H1 (cell line): ENCODE results near the gene SLC9A7. TPM values are rescaled to one million over a fixed set of nuclear protein-coding genes. Genes with fewer than 3 reads are reported as not detected.

ENCODE experiments used
- CTCF ChIA-PET: fragments of 300-600 bp; sonication (Branson Sonifier 250); formaldehyde crosslinking; loops from one replicate; lab custom pipeline; 2021; ENCODE audit not compliant: partially characterized antibody; lab: Charles Lee
- POLR2A ChIA-PET: fragments of 300-600 bp; sonication (Branson Sonifier 250); formaldehyde crosslinking; loops from one replicate; lab custom pipeline; 2021; ENCODE audit warnings: inconsistent platforms; ENCODE audit not compliant: partially characterized antibody; lab: Charles Lee
- DNase-seq, 2 experiments: peaks; one replicate each; pipeline versions ENCODE4 v3.0.0 to v3.0.0-alpha.2; 2010 to 2022; ENCODE audit warnings: low spot score in 2 of 2, low read depth in 1 of 2, mixed read lengths in 1 of 2
- FAIRE-seq: peaks from 2 replicates; lab custom pipeline; 2011; peaks lifted over from hg19 to GRCh38; lab: Jason Lieb, UNC
- H2AFZ ChIP-seq: 2 replicates; pipeline ENCODE4 v1.8.1; 2012; ENCODE audit warnings: low read length, inconsistent platforms
- H2AK5ac ChIP-seq: 2 replicates; pipeline ENCODE4 v1.6.1; 2013; ENCODE audit warnings: low read depth, low read length
- H2BK120ac ChIP-seq: replicated peaks from 2 replicates; pipeline ENCODE3; 2013; ENCODE audit warnings: low read depth, low read length, inconsistent platforms
- H2BK12ac ChIP-seq: 2 replicates; pipeline ENCODE4 v1.6.1; 2013; ENCODE audit warnings: low read depth, low read length
- H2BK15ac ChIP-seq: 2 replicates; pipeline ENCODE4 v1.6.1; 2013; ENCODE audit warnings: low read length
- H2BK20ac ChIP-seq: 2 replicates; pipeline ENCODE4 v1.6.1; 2013; ENCODE audit warnings: low read length
- H2BK5ac ChIP-seq: 2 replicates; pipeline ENCODE4 v1.6.1; 2013; ENCODE audit warnings: low read depth, low read length
- H3K14ac ChIP-seq: 2 replicates; pipeline ENCODE4 v1.6.1; 2013; ENCODE audit warnings: inconsistent platforms; ENCODE audit not compliant: insufficient read length
- H3K18ac ChIP-seq: 2 replicates; pipeline ENCODE4 v1.6.1; 2013; ENCODE audit warnings: low read length; ENCODE audit errors: extremely low read depth
- H3K23ac ChIP-seq: 2 replicates; pipeline ENCODE4 v1.6.1; 2013; ENCODE audit warnings: inconsistent platforms; ENCODE audit not compliant: insufficient read length
- H3K23me2 ChIP-seq: 2 replicates; pipeline ENCODE4 v1.6.1; 2013; ENCODE audit warnings: low read depth, low read length
- H3K27ac ChIP-seq: 2 replicates; pipeline ENCODE4 v1.6.1; 2011; ENCODE audit warnings: low read depth, low read length, inconsistent platforms
- H3K27me3 ChIP-seq, 4 experiments: replicated peaks in 1 of 4; 1 replicate in 1 of 4; 2 replicates in 3 of 4; pipeline versions ENCODE4 v1.6.1 to v1.8.1; 2011 to 2013; ENCODE audit warnings: low read length in 3 of 4, mild to moderate bottlenecking in 3 of 4, inconsistent platforms in 2 of 4, mixed read lengths in 2 of 4, moderate library complexity in 1 of 4; ENCODE audit not compliant: control insufficient read depth in 3 of 4, insufficient read depth in 3 of 4; ENCODE audit errors: extremely low read depth in 1 of 4
- H3K36me3 ChIP-seq, 4 experiments: 2 replicates each; pipeline versions ENCODE4 v1.6.1 to v1.8.1; 2011 to 2013; ENCODE audit warnings: mild to moderate bottlenecking in 4 of 4, low read length in 3 of 4, moderate library complexity in 2 of 4, control low read depth in 1 of 4, inconsistent platforms in 1 of 4; ENCODE audit not compliant: insufficient read depth in 4 of 4, control insufficient read depth in 2 of 4
- H3K4ac ChIP-seq: replicated peaks from 2 replicates; pipeline ENCODE3; 2013; ENCODE audit warnings: low read length, low read depth, mixed read lengths, inconsistent platforms; ENCODE audit not compliant: insufficient read length
- H3K4me1 ChIP-seq, 4 experiments: replicated peaks in 1 of 4; 1 replicate in 1 of 4; 2 replicates in 3 of 4; pipeline versions ENCODE4 v1.6.1 to v1.8.1; 2011 to 2013; ENCODE audit warnings: low read length in 3 of 4, inconsistent platforms in 2 of 4, mixed read lengths in 1 of 4; ENCODE audit not compliant: insufficient read depth in 4 of 4, control insufficient read depth in 3 of 4
- H3K4me2 ChIP-seq, 2 experiments: 2 replicates each; pipeline versions ENCODE4 v1.6.1 to v1.8.1; 2011 to 2013; ENCODE audit warnings: low read depth in 2 of 2, low read length in 2 of 2, control low read depth in 1 of 2, inconsistent platforms in 1 of 2, mild to moderate bottlenecking in 1 of 2; ENCODE audit not compliant: insufficient read depth in 1 of 2
- H3K4me3 ChIP-seq, 4 experiments: fragments of 200-600, 300-600 bp in 1 of 4; sonication (generic), shearing (Covaris generic), sonication (Bioruptor Twin) in 1 of 4; 2 replicates each; pipeline versions ENCODE4 v1.5.1 to v1.8.1; 2011 to 2016; ENCODE audit warnings: low read length in 4 of 4, low read depth in 3 of 4, control low read depth in 2 of 4, inconsistent platforms in 2 of 4, mild to moderate bottlenecking in 2 of 4, mixed read lengths in 1 of 4, moderate library complexity in 1 of 4; ENCODE audit not compliant: insufficient read depth in 2 of 4; ENCODE audit errors: extremely low read depth in 1 of 4
- H3K56ac ChIP-seq: replicated peaks from 2 replicates; pipeline ENCODE3; 2013; ENCODE audit warnings: low read depth, mild to moderate bottlenecking, mixed read lengths, low read length, inconsistent platforms; ENCODE audit not compliant: insufficient read length
- H3K79me1 ChIP-seq: 2 replicates; pipeline ENCODE4 v1.6.1; 2013; ENCODE audit warnings: low read depth, low read length, control low read depth
- H3K79me2 ChIP-seq, 2 experiments: 2 replicates each; pipeline versions ENCODE4 v1.6.1 to v1.8.1; 2012 to 2013; ENCODE audit warnings: low read length in 2 of 2, mild to moderate bottlenecking in 2 of 2, inconsistent platforms in 1 of 2; ENCODE audit not compliant: insufficient read depth in 2 of 2, control insufficient read depth in 1 of 2
- H3K9ac ChIP-seq, 4 experiments: replicated peaks in 1 of 4; 1 replicate in 1 of 4; 2 replicates in 3 of 4; pipeline versions ENCODE4 v1.6.1 to v1.8.1; 2011 to 2013; ENCODE audit warnings: low read depth in 3 of 4, low read length in 3 of 4, control low read depth in 2 of 4, mild to moderate bottlenecking in 2 of 4, moderate library complexity in 2 of 4, inconsistent platforms in 1 of 4; ENCODE audit errors: extremely low read depth in 1 of 4
- H3K9me3 ChIP-seq, 2 experiments: 2 replicates each; pipeline versions ENCODE4 v1.6.1 to v1.8.1; 2012 to 2013; ENCODE audit warnings: mild to moderate bottlenecking in 2 of 2, moderate library complexity in 2 of 2, control low read depth in 1 of 2, inconsistent platforms in 1 of 2, low read depth in 1 of 2, low read length in 1 of 2, mixed read lengths in 1 of 2; ENCODE audit not compliant: insufficient read depth in 2 of 2
- H4K20me1 ChIP-seq, 2 experiments: replicated peaks in 1 of 2; 2 replicates each; pipeline versions ENCODE3 to v1.8.1; 2011 to 2013; ENCODE audit warnings: inconsistent platforms in 2 of 2, low read length in 2 of 2, mild to moderate bottlenecking in 1 of 2; ENCODE audit not compliant: insufficient read depth in 2 of 2, control insufficient read depth in 1 of 2
- H4K5ac ChIP-seq: 2 replicates; pipeline ENCODE4 v1.6.1; 2013; ENCODE audit warnings: low read length, low read depth, mixed read lengths, inconsistent platforms; ENCODE audit not compliant: insufficient read length
- H4K8ac ChIP-seq: 2 replicates; pipeline ENCODE4 v1.8.0; 2013; ENCODE audit warnings: mild to moderate bottlenecking, moderate library complexity, low read length, inconsistent platforms; ENCODE audit not compliant: insufficient read depth; ENCODE audit errors: extremely low read depth
- H4K91ac ChIP-seq: replicated peaks from 2 replicates; pipeline ENCODE3; 2013; ENCODE audit warnings: low read length, mixed read lengths, inconsistent platforms; ENCODE audit not compliant: insufficient read length
- CHD1 ChIP-seq: IDR thresholded peaks from 2 replicates; pipeline ENCODE4 v1.6.1; 2012; ENCODE audit warnings: low read depth, low read length, improper control_type of control experiment
- CREB1 ChIP-seq: IDR thresholded peaks from 2 replicates; pipeline ENCODE4 v1.6.1; 2012; ENCODE audit warnings: inconsistent platforms
- SIX5 ChIP-seq: IDR thresholded peaks from 2 replicates; pipeline ENCODE4 v1.6.1; 2011; ENCODE audit warnings: mild to moderate bottlenecking, low read depth, low read length
- SP2 ChIP-seq: IDR thresholded peaks from 2 replicates; pipeline ENCODE4 v1.6.1; 2012; ENCODE audit warnings: mild to moderate bottlenecking, low read length, inconsistent platforms
- TBP ChIP-seq: IDR thresholded peaks from 2 replicates; pipeline ENCODE4 v1.6.1; 2011; ENCODE audit warnings: low read depth, low read length, improper control_type of control experiment
- TCF12 ChIP-seq: IDR thresholded peaks from 2 replicates; pipeline ENCODE4 v1.6.1; 2011; ENCODE audit warnings: low read depth, mild to moderate bottlenecking, low read length
- TEAD4 ChIP-seq: IDR thresholded peaks from 2 replicates; pipeline ENCODE4 v1.6.1; 2012; ENCODE audit warnings: low read depth, low read length, inconsistent platforms, mixed read lengths
- WGBS, 2 experiments: shearing (Covaris generic) in 1 of 2; methylation state at CpG; one replicate each; pipeline versions ENCODE4 v1.1.6 to v1.1.7; 2013 to 2015; ENCODE audit warnings: low lambda C conversion rate in 2 of 2, mixed read lengths in 2 of 2, inconsistent platforms in 1 of 2, low coverage in 1 of 2, missing lambda C conversion rate in 1 of 2; ENCODE audit not compliant: insufficient replicate concordance in 2 of 2, insufficient coverage in 1 of 2, insufficient read length in 1 of 2; ENCODE audit errors: extremely low coverage in 1 of 2, missing lambda C conversion rate in 1 of 2; 5-methylcytosine and 5-hydroxymethylcytosine counted together
- polyA plus RNA-seq, 7 experiments: library from polyadenylated mRNA; depleted of rRNA in 3 of 7; stranded (reverse) in 5 of 7; unstranded in 2 of 7; fragments of >200 nt in 5 of 7; fragments of 200-250 nt in 2 of 7; gene quantifications; 1 replicate in 5 of 7; 2 replicates in 1 of 7; 4 replicates in 1 of 7; pipeline versions ENCODE4 v1.2.1 to v1.2.3, GENCODE V29; 2011 to 2013; ENCODE audit warnings: missing spikeins in 2 of 7, mixed read lengths in 2 of 7
- total RNA-seq: library from RNA; stranded (reverse); fragmentation: NEBNext Ultra II Directional; extraction: Animal tissue kit (Norgen Biotek cat#: 25700); gene quantifications from 2 replicates; pipeline ENCODE4 v1.2.1, GENCODE V29; 2021
- TF ChIP-seq, protein P1 (sequence below): IDR thresholded peaks from 2 replicates; pipeline ENCODE4 v1.6.1; 2012; ENCODE audit warnings: inconsistent platforms
- TF ChIP-seq, protein P2 (sequence below), 3 experiments: IDR thresholded peaks; 1 replicate in 2 of 3; 2 replicates in 1 of 3; pipeline versions ENCODE4 v1.5.1 to v1.6.1; 2011; ENCODE audit warnings: low read length in 3 of 3, mild to moderate bottlenecking in 3 of 3, inconsistent platforms in 2 of 3, low read depth in 1 of 3, moderate library complexity in 1 of 3; ENCODE audit not compliant: insufficient read depth in 1 of 3; ENCODE audit errors: control extremely low read depth in 1 of 3
- TF ChIP-seq, protein P3 (sequence below): IDR thresholded peaks from 2 replicates; pipeline ENCODE4 v1.6.1; 2012; ENCODE audit warnings: low read length, inconsistent platforms

Gene SLC9A7
- total and polyA plus RNA-seq, 2 of the 8 experiments (the other 6 are each of a cell fraction or from before 2014, with no cell fraction given) = 6.7 to 17.2 TPM

DNA sequence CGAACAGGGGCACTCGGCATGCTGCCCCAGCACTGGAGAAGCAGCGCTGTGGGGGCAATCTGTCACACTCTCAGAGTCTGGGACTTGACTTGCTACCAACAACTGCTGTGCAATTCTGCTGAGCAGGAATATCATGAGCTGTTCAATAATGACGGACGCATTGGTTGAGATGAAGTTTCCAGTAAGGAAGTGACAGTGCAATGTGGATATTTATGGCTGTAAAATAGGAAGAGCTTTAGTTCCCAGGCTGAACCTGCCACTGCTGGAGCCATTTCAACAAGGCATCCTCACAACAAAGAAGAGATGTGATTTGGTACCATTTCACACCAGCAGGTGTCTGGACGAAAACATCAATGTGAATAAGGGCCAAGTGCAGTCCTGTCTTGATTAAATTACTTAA, 161.1 kb downstream of the SLC9A7 start:
- no peak overlapping the region for H3K14ac ChIP-seq
- no peak overlapping the region for H2AFZ ChIP-seq
- H3K23me2 ChIP-seq = no peaks in the 10 kb centered on the region
- H3K79me1 ChIP-seq = no peaks in the 10 kb centered on the region
- DNase-seq (no peak), FAIRE-seq (no peak)
- H4K5ac ChIP-seq = no peak overlapping the region
- H2BK20ac ChIP-seq = no peak overlapping the region
- peaks cover 0 to 2% (median 0%) of the 10 kb centered on the region in 4 experiments; a peak in 2 of 8 replicates for H3K36me3 ChIP-seq
- no peaks in the 10 kb centered on the region for H3K27me3 ChIP-seq
- H4K20me1 ChIP-seq = no peaks in the 10 kb centered on the region
- no peak overlapping the region for H3K4me3 ChIP-seq
- no peaks in the 10 kb centered on the region for H3K9me3 ChIP-seq
- ChIA-PET CTCF (interaction anchor here (1.6 to 2.0 kb wide), 2 partner anchors 11 to 45 kb away, joined by 4 to 6 read pairs; no protein-coding TSS in a partner anchor), POLR2A (interaction anchor here (1.2 kb wide), 1 partner anchor 13 kb away, joined by 3 read pairs; no protein-coding TSS in a partner anchor)
- H2AK5ac ChIP-seq = no peak overlapping the region
- WGBS, 2 experiments = 86% methylated on average over 6 of the region's 6 CpGs; no CpG with 5 or more reads in 1 of the 2 experiments
- H3K27ac ChIP-seq = no peak overlapping the region
- no peaks in the 10 kb centered on the region for H3K4me1 ChIP-seq
- H3K4ac ChIP-seq = no peak overlapping the region
- H3K23ac ChIP-seq = no peak overlapping the region
- H3K56ac ChIP-seq = no peak overlapping the region
- H2BK5ac ChIP-seq = no peak overlapping the region
- H4K8ac ChIP-seq = no peak overlapping the region
- no peak overlapping the region for H2BK120ac ChIP-seq
- H3K9ac ChIP-seq = no peak overlapping the region
- H4K91ac ChIP-seq = no peak overlapping the region
- H3K4me2 ChIP-seq = no peak overlapping the region
- H2BK12ac ChIP-seq = no peak overlapping the region
- H2BK15ac ChIP-seq = no peak overlapping the region
- no peak overlapping the region for H3K18ac ChIP-seq
- H3K79me2 ChIP-seq = peaks cover 0 to 28% of the 10 kb centered on the region in 2 experiments; a peak in 2 of 4 replicates
- TF ChIP-seq, protein P1, sequence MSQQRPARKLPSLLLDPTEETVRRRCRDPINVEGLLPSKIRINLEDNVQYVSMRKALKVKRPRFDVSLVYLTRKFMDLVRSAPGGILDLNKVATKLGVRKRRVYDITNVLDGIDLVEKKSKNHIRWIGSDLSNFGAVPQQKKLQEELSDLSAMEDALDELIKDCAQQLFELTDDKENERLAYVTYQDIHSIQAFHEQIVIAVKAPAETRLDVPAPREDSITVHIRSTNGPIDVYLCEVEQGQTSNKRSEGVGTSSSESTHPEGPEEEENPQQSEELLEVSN = no peak
- TF ChIP-seq CHD1 (no peak), CREB1 (no peak), TEAD4 (no peak), TCF12 (no peak), TBP (no peak), SIX5 (no peak), SP2 (no peak)
- TF ChIP-seq, protein P2, sequence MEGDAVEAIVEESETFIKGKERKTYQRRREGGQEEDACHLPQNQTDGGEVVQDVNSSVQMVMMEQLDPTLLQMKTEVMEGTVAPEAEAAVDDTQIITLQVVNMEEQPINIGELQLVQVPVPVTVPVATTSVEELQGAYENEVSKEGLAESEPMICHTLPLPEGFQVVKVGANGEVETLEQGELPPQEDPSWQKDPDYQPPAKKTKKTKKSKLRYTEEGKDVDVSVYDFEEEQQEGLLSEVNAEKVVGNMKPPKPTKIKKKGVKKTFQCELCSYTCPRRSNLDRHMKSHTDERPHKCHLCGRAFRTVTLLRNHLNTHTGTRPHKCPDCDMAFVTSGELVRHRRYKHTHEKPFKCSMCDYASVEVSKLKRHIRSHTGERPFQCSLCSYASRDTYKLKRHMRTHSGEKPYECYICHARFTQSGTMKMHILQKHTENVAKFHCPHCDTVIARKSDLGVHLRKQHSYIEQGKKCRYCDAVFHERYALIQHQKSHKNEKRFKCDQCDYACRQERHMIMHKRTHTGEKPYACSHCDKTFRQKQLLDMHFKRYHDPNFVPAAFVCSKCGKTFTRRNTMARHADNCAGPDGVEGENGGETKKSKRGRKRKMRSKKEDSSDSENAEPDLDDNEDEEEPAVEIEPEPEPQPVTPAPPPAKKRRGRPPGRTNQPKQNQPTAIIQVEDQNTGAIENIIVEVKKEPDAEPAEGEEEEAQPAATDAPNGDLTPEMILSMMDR (IDR thresholded peaks at IDR 0.05; ENCODE audit: control extremely low read depth in 1 of 3, insufficient read depth in 1 of 3, low read depth in 1 of 3, low read length in 3 of 3) = no peak
- TF ChIP-seq, protein P3, sequence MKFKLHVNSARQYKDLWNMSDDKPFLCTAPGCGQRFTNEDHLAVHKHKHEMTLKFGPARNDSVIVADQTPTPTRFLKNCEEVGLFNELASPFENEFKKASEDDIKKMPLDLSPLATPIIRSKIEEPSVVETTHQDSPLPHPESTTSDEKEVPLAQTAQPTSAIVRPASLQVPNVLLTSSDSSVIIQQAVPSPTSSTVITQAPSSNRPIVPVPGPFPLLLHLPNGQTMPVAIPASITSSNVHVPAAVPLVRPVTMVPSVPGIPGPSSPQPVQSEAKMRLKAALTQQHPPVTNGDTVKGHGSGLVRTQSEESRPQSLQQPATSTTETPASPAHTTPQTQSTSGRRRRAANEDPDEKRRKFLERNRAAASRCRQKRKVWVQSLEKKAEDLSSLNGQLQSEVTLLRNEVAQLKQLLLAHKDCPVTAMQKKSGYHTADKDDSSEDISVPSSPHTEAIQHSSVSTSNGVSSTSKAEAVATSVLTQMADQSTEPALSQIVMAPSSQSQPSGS = no peak
